GM15510 (cell line): ENCODE measurements around the gene TTC31.
A peak's percentile ranks its signal among the peaks of the same experiment; 100 is the strongest.

Experiments used
- POLR2A ChIP-seq: IDR thresholded peaks from 3 replicates; pipeline ENCODE4 v1.6.1; 2011; ENCODE audit warnings: borderline replicate concordance; ENCODE audit not compliant: insufficient read length; ENCODE audit errors: extremely low read depth

The TTC31 gene

GRCh38 chr2:74524005-74524404 is 41.1 kb downstream of the TTC31 start:
- TF ChIP-seq POLR2A = no peak

GRCh38 chr2:74524955-74525716 is 42.3 kb downstream of the TTC31 start:
- TF ChIP-seq POLR2A = no peak

- no peak for TF ChIP-seq POLR2A
Observed at GRCh38 chr2:74525717-74526648, 43.1 kb downstream of the TTC31 start, which contains the start of gene DQX1. TSS of gene DQX1 (minus strand) at chr2:74526231. CDS start at chr2:74525729, 502 bp downstream.

- TF ChIP-seq POLR2A = no peak
Observed at GRCh38 chr2:74526649-74527230, 43.9 kb downstream of the TTC31 start.

DNA sequence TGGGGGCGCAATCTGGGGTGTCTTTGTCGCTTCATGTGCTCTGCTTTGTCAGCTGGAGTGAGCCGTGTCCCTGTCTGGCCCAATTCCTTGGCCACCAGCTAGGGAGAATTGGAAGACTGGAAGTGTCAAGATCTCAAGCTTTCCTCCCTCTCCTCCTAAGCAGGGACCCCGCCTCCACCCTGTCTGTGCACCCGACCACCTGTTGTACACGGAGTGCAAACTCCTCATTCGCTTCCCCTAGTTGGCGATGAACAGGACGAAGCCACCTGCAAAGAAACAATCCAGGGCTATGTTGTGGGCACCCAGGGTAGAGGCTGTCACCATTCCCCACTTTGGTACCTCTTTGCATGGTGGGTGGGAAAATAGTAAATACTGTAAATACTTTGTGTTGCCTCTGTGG is 44.9 kb downstream of the TTC31 start:
- no peak for TF ChIP-seq POLR2A

DNA sequence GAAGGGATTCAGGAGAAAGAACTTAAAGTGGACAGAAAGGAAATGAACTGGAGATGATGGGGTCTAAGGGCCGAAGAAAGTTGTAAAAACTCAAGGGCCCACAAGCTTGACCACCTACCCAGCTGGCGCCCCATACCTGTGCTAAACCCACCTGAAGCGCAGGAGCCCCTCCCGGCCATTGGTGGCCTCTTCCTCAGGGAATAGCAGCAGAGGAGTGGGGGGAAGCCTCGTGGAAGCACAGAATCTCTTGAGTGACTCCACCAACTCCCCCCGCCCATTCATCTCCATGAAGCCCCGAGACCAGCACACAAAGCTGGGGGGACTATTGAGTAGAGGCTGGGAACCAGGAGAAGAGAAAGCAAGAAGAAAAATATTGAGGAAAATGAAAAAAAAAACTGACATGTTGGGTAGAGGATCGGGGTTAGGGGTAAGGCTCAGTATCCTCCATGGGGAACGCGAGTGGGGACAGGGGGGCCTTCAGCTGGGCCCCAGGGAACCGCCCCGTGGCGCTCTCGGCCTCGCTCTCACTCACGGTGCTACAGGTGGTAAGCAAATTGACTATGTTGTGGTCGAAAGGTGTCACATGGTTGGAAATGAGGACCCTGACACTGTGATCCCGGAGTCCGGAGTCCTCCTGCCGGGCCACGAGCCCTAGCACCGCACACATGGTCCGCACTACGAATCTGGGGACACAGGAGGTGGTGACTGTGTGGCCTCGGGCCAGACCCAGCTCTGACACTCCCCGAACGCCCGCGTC is 45.9 kb downstream of the TTC31 start:
- TF ChIP-seq POLR2A = no peak

GRCh38 chr2:74529357-74530238 is 46.7 kb downstream of the TTC31 start, which contains the start of the genes AUP1 and HTRA2:
TSS of gene AUP1 (minus strand) at chr2:74529706. CDS start at chr2:74529629, 77 bp downstream.
TSS of gene HTRA2 (plus strand) at chr2:74529933. CDS start at chr2:74530007, 74 bp downstream.
- peak; percentile 95 for TF ChIP-seq POLR2A

DNA sequence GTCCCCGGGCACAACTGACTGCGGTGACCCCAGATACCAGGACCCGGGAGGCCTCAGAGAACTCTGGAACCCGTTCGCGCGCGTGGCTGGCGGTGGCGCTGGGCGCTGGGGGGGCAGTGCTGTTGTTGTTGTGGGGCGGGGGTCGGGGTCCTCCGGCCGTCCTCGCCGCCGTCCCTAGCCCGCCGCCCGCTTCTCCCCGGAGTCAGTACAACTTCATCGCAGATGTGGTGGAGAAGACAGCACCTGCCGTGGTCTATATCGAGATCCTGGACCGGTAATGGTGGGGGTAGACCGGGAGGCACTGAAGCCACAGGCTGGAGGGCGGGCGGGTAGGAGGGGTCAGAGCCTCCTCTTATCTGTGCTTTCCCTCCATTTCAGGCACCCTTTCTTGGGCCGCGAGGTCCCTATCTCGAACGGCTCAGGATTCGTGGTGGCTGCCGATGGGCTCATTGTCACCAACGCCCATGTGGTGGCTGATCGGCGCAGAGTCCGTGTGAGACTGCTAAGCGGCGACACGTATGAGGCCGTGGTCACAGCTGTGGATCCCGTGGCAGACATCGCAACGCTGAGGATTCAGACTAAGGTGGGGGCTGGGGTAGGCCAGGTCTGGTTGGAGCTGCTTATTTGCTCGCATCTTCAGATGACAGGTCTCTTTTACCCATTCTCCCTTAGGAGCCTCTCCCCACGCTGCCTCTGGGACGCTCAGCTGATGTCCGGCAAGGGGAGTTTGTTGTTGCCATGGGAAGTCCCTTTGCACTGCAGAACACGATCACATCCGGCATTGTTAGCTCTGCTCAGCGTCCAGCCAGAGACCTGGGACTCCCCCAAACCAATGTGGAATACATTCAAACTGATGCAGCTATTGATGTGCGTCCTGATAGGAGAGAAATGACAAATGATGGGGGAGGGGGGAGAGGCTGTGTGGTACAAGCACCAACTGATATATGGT is 47.6 kb downstream of the TTC31 start:
- no peak for TF ChIP-seq POLR2A

DNA sequence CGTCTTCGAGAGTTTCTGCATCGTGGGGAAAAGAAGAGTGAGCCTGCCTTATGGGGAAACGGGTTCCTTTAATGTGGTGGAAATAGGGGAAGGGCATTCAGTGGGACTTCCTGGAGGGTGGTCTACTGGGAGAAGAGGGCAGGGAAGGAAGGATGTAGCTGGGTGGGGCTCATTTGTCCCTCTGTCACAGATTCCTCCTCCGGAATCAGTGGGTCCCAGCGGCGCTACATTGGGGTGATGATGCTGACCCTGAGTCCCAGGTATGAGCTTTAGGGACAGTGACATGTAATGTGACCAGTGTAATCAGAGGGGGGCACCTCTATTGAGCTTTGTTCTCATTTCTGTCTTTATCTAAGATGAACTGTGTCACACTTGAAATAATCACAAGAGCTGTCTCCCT is 48.8 kb downstream of the TTC31 start:
- TF ChIP-seq POLR2A = no peak

DNA sequence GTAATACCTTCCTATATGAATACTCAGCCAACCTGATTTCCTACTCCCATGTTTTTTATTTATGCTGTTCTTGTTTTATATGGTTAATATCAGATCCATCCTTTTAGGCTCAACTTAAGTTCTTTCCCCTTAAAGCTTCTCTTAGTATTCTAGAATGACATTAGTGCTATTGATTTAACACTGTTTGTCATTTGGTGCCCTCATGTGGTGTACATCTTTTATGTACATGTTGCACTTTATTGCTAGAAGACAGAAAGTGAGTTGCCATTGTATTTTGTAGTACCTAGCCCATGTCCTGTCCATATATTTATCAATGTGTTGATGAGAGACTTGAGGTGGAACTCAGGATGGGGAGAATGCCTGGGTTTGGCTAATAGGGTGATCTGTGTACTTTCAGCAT is 49.3 kb downstream of the TTC31 start:
- TF ChIP-seq POLR2A = no peak

- no peak for TF ChIP-seq POLR2A
Observed at GRCh38 chr2:74533464-74533863, 50.6 kb downstream of the TTC31 start.

DNA sequence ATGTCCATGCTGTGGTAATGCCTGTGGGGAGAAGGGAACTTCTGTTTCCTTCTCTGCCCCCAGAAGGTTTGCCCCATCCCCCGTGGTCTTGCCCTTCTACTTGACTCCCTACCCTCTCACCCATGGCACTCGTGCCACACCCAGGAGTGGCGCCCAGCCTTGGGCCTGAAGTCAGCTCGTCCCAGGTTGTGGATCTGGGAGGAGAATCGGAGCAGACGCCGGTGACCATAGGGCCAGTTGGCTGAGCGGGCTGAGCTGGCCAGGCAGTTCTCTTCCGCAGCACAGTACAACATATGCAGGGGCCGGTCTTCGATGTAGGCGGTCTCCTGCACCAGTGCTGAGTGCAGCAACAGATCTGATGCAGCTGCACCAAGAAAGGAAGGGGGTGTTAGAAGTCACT is 51.5 kb downstream of the TTC31 start:
- TF ChIP-seq POLR2A = no peak
